GM18868 (cell line): ENCODE results near the gene USP5.

ENCODE experiments used
- ATAC-seq: cut with Tn5 transposase; IDR thresholded peaks from one replicate; pipeline ENCODE4 v1.9.1; 2021; ENCODE audit warnings: mild to moderate bottlenecking, moderate library complexity; ENCODE audit not compliant: unreplicated experiment

The USP5 gene

DNA sequence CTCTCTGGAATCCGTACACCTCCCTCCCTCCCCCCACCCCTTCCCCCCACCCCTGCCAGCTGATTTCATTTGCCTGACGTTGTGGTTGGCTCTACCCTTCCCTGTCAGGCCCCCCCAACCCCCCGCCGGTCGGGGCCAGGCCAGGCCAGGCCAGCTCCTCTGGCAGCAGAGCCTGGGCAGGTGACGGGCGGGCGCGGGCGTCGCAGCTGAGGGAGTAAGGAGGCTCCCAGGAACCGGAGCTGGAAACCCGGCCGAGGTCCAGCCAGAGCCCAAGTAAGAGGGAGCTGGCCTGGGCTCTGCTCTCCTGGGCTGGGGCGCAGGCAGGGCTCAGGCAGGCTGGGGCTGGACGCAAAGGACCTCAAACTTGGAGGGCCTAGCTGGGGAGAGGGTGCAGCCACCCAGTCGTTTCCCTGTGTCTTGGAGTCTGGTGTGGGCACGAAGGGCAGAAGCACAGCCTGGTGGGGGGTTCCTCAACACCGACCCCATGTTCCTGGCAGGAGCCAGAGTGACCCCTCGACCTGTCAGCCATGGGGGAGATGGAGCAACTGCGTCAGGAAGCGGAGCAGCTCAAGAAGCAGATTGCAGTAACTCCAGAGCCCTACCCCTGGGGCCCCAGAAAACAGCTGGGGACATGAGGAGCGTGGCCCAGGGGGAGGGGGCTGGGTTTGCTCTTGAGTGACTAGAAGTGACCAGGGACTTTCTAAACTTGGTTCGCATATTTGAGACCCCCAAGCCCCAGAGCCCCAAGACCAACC, 11.0 kb upstream of the USP5 start, which contains the start of gene GNB3:
GNB3 (plus strand) TSS at position 165 of the 755 bp plus-strand sequence; CDS start at position 528, 363 bp downstream.
- no peak for ATAC-seq

DNA sequence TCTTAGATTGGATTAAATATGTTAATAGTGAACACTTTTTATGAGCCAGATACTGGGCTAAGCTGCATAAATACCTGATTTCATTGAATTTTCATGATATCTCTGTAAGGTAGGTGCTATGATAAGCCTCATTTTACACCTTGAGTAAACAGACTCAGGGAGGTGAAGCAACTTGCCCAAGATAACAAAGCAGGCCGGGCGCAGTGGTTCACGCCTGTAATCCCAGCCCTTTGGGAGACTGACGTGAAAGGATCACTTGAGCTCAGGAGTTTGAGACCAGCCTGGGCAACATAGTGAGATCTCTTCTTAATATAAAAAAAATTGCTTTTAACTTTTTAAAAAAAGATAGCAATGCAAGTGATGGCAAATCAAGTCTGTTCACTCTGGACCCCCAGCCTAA, 9.9 kb upstream of the USP5 start:
- ATAC-seq = no peak

DNA sequence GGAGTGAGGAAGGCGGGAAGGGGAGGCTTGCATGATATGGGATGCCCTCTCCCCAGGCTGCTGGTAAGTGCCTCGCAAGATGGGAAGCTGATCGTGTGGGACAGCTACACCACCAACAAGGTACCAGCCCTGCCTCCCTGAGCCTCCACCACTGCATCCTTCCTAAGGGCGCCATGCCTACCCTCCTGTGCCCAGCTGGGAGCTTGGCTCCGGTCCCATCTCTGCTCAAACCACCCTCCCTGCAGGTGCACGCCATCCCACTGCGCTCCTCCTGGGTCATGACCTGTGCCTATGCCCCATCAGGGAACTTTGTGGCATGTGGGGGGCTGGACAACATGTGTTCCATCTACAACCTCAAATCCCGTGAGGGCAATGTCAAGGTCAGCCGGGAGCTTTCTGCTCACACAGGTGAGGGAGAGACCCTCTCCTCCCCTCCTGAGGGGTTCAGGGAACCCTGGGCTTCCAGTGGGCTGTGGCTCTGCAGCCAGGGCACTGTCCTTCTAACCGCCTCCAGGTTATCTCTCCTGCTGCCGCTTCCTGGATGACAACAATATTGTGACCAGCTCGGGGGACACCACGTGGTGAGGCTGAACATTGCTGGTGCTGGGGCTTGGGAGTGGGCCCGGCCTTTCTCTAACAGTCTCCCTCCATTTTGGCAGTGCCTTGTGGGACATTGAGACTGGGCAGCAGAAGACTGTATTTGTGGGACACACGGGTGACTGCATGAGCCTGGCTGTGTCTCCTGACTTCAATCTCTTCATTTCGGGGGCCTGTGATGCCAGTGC, 8.6 kb upstream of the USP5 start:
- ATAC-seq = no peak

DNA sequence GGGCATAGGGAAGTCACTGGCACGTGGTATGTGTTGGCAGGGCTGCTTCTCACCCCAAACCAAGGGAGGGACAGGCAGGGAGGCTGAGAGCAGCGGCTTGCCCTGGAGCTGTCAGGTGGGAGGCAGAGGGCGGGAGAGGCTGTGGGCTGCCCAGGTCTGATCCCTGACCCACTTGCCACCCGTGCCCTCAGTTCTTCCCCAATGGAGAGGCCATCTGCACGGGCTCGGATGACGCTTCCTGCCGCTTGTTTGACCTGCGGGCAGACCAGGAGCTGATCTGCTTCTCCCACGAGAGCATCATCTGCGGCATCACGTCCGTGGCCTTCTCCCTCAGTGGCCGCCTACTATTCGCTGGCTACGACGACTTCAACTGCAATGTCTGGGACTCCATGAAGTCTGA, 6.6 kb upstream of the USP5 start:
- ATAC-seq = no peak

DNA sequence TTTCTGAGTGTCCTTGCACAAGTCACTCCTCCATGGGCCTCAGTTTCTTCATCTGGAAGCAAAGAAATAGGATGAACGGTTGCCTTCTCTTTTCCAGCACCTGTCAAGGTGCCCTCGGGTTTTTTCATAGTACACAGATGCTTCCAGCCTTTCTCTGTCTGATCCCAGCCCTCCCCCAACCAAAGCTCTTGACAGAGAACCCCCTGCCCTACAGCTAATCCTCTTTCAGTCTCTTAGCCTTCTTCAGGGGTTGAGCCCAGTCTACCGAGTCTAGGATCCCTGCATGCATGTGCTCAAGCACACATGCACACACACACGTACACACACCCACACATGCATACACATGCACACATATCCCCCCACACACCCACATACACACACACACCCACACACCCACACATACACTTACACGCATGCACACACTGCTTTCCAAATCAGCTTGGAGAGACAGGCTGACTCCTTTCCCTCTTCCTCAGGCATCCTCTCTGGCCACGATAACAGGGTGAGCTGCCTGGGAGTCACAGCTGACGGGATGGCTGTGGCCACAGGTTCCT, 5.6 kb upstream of the USP5 start:
- ATAC-seq = no peak

DNA sequence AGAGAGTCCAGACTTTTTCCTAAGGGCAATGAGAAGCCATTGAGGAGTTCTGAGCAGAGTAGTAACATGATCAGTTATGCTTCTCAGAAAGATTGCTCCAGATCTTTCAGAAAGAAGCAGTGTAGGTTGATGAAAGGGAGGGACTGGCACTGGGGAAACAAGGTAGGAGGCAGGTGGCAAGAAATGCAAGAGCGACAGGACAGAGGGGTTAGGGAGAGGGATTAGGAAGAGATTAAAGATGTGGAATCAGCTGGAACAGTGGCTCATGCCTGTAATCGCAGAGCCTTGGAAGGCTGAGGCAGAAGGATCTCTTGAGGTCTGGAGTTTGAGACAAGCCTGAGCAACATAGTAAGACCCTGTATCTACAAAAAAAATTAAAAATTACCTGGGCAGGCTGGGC, 4.3 kb upstream of the USP5 start:
- ATAC-seq = no peak

DNA sequence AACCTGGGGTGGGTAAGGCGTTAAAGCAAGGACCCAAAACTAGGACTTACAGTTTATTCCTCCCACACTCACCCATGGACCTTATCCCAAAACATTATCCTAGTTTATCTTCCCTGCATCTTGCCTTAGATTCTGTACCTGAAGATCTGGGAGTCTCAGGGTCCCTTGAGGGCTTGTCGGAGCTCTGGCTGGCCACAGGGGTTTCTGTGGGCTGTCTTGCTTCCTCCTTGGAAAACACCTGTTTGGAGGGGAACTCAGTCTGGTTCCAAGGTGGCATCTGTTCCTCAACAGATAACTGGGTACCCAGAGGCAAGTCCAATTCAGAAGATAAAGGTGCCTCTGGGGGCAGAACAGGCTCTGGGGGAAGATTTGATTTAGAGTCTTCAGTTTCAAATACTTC, 2.5 kb upstream of the USP5 start:
- ATAC-seq = no peak

DNA sequence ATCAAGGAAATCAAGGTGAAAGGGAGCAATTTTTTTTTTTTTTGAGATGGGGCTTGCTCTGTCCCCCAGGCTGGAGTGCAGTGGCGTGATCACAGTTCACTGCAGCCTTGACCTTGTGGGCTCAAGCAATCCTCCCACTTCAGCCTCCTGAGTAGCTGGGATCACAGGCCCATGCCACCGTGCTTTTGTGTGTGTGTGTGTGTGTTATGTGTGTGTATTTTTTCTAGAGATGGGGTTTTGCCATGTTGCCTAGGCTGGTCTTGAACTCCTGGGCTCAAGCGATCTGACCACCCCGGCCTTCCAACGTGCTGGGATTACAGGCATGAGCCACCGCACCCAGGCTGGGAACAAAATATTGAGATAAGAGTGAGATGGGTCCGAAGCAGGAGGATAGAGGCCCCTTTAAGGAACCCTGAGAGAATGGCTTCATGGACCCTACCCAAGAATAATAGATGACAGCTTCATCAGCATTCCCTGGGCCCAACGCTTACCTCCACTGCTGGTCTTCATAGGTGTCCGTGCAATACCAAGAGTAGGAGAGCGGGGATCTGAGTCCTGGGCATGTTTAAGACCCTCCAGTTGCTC, 1.9 kb upstream of the USP5 start:
- no peak for ATAC-seq

DNA sequence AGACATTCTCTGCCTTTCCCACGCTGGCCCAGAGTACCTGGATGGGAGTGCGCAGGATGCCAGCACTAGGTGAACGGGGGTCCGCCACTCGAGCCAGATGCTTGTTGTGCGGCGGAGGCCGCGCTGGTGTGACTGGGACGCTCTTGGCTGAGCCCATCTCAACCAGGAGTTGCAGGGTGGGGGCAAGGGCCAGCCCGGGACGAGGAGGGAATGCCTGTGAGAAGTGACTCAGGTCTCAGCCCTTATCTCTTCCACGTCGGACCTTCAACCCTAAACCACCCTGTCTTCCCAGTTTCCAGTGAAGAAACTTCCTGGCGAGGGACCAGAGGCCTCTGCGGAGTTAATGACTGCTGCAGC, 1.2 kb upstream of the USP5 start:
- ATAC-seq = no peak

DNA sequence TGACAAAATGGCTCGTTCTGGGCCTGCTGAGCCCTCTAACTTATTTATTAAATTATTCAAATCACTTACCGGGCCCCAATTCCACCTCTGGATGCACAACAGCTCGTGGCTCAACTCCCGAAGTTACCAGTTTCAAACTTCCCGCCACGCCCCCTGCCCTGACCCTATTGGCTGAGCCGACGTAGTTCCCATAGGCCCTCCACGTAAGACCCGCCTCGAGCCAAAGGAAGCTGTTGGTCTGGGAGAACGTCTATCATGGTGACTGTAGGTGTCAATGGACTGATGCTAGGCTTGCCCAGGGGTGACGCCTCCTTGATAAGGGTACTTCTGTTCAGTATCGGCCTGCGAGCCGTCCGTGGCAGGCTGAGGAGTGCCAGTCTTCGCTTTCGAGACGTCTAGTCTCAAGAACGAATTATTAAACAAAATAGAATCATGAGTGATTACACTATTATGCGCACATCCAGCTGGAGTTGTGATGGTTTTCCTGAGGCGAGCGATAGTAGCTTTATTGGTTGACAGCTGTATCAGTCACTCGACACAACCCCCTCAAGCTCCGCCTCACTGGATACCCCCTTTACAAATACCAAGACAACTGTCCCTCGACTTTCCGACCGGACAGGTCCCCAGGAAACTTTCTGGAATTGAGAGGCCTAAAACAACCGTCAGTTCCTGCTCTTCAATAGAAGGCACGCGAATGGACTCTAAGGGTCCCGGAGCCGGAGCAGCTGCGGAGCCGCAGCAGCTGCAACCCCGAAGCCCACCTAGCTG, 613 bp upstream of the USP5 start, which contains the start of gene CDCA3:
CDCA3 (minus strand) TSS at position 134 of the 768 bp plus-strand sequence. CDS start 334 bp downstream, outside the sequence.
- ATAC-seq = peak; percentile 55

DNA sequence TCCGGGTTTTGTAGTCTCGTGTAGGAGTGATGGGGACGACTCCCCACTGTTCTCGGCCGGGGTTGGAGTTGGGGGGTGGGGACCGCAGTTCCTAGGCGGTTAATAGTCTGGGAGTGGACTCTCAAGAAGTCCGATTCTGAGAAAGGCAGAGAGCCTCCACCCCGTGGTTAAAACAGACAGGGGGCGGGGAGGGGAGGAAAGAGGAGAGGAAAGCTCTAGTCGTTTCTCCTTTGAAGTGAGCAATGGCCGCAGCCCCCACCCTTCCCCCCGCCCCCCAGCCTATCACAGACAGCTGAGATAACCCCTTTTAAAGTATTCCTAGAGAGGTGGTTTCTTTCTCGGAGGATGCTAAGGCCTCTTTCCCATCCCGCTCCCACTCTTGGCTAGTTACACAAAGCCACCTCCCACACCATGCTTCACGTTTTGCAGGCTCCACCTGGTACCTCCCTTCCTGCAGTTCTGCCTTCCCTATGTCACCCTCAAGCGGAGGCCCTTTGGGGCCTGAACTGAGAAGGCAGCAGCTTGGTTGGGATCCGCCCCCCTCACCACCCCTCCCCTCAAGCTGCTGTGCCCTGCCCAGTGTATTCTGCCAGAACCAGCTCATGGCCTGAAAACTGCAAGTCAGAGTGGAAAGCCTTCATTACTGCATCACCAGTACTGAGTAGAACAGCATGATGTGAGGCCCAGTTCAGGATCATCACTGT, 853 bp downstream of the USP5 start:
- no peak for ATAC-seq

DNA sequence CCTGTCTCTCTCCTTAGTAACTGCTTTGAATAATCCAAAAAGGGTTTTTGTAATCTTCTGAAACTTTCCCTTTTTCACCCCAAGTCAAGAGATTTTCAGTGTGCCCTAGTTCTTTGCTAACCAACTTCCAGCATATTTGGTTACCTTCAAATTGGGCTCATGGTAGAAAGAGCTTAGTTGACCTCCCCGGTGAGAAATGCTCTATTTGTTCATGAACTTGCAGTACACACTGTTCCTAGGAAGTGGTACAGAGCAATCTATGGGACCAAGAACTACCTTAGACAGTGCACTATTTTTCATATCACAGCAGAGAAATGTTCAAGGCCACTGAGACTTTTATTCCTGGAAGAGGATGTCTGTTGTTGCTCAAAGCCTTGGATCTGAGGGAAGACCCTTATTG, 1.7 kb downstream of the USP5 start:
- ATAC-seq = no peak

DNA sequence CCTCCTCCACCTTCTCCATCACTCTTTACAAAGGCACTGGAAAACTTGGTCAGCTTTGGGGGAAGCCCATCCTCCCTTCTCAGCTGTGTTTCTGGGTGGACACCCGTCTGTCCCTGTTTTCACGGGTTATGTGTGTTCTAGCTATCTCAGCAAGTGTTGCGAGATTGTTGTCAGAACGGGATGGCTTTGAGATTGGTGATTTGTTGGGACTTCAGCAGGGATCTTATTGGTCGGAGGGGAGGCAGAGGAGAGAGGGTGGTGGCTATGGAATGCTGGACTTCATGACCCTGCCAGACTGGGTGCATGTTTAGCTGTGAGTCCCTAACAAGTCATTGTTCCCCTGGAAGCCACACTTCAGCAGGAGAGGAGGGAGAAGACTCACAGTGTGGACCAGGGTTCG, 2.1 kb downstream of the USP5 start:
- no peak for ATAC-seq

DNA sequence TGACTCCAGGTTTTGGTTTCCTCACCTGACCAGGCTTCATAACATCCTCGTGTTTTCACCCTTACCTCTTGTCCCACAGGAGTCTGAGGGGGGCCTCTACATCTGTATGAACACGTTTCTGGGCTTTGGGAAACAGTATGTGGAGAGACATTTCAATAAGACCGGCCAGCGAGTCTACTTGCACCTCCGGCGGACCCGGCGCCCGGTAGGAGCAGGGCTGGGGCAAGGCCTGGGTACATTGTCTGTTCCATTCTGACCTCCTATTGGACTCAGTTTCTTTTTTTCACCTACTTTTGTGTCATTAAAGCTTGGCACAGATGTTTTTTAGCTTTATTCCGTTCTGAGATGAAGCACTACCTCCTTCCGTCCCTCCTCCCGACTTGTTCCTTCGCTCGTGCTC, 3.4 kb downstream of the USP5 start:
- ATAC-seq = no peak

DNA sequence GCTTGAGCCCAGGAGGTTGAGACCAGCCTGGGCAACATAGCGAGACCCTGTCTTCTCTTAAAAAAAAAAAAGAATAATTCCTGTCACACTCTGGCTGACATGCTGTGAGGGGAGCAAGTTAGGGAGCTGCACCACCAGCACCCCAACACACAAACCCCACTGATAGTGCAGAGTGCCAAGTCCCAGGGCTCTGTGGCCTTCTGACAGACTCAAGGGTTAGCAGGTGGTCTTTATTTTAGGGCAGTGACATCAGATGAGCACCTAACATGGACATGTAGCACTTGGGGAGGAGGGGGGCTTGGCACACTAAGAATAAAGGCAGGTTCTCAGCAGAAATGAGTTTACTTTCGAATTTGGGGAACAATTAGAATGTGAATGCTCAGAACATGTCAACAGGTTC, 6.8 kb downstream of the USP5 start:
- no peak for ATAC-seq

DNA sequence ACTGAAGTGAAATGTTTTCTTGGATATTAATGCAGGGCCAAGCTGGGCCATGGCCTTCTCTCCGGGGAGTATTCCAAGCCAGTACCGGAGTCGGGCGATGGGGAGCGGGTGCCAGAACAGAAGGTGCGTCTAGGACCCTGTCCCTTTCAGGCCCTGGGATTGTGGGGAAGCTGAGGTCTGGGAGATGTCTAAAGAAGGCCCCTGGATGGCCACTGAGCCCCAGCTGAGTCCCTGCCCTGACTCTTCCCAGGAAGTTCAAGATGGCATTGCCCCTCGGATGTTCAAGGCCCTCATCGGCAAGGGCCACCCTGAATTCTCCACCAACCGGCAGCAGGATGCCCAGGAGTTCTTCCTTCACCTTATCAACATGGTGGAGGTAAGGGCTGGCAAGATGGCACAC, 8.2 kb downstream of the USP5 start:
- ATAC-seq = no peak

DNA sequence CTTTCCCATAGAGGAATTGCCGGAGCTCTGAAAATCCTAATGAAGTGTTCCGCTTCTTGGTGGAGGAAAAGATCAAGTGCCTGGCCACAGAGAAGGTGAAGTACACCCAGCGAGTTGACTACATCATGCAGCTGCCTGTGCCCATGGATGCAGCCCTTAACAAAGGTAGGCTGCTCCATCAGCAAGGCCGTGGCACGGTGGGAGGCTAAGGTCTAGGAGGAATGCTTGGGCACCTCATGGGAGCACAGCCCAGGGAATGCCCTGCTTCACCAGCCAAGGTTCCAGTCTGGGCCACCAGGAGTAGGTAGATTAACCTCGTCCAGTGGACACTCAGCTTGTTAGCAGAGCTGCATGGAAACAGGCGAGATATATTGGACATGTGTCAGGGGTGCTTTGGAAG, 9.0 kb downstream of the USP5 start:
- ATAC-seq = no peak

DNA sequence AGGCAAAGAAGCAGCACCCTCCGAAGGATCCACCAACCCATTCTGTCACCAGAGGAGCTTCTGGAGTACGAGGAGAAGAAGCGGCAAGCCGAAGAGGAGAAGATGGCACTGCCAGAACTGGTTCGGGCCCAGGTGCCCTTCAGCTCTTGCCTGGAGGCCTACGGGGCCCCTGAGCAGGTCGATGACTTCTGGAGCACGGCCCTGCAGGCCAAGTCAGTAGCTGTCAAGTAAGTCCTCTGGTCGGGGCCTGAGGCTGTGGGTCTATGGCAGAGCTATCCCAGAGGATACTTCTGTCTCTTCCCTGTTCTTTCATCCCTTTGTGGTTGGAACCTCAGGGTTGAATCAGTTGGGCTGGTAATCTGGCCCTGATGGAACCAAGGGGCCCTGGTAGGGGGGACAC, 9.4 kb downstream of the USP5 start:
- no peak for ATAC-seq

DNA sequence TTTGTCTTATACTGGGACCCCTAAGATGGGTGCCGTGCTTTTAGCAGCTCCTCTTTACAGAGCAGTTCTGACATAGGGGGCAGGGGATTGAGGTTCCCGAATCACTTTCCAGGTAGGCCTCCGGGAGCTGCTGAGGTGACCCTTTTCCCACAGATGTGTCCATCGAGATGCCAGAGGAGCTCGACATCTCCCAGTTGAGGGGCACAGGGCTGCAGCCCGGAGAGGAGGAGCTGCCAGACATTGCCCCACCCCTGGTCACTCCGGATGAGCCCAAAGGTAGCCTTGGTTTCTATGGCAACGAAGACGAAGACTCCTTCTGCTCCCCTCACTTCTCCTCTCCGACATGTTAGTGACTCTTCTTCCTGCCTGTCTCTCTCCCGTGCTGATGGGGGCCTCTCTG, 11.1 kb downstream of the USP5 start:
- ATAC-seq = no peak

DNA sequence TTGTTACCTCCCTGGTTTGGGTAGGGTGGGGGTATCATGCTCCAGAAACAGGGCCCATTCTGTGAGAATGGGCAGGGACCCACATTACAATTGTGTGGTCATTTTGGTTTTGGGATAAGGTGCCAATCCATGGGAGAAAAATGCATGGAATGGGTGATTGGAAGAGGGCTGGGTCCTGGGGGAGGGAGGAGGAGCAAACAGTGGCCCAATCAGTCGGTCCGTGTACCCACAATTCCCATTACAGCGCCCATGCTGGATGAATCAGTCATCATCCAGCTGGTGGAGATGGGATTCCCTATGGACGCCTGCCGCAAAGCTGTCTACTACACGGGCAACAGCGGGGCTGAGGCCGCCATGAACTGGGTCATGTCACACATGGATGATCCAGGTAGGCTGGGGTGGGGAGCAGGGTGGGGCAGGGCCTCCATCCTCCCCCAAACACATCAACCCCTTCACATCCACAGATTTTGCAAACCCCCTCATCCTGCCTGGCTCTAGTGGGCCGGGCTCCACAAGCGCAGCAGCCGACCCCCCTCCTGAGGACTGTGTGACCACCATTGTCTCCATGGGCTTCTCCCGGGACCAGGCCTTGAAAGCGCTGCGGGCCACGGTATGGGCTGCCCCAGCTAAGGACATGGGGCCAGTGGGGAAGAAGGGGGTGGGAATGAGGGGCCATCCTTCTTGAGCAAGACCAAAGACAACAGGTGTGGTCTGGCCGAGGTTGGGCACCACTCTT, 11.8 kb downstream of the USP5 start:
- no peak for ATAC-seq
